ENCODE results near the gene ST3GAL5. TPM values are rescaled to one million over a fixed set of nuclear protein-coding genes. Genes with fewer than 3 reads are reported as not detected.

ST3GAL5 gene
- total and polyA plus RNA-seq, 2 donors (not counting 1 experiment from before 2014, with no cell fraction given), result 6.2 to 10.9 TPM

DNA sequence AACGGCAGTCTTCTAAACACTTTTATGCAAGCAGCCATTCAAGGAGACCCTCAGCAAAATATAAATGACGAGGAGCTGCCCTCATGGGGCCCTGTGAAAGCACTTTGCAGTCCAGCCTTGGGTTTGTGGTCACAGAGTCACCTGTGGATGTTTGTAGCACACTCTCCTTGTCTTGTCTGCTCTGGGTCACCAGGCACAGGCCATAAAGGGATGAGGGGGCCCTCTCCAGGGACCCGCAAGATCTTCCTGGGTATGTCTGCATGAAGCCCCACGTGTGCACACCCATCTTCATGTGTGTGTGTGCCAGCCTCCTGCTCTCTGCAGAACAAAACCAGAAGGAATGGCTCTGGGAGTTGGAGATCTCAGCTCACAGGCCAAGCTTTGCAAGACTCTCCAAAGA lies 98.8 kb downstream of the ST3GAL5 start:
- H3K4me3 ChIP-seq (replicated peaks in 1 of 4; ENCODE audit: control extremely low read depth in 1 of 4, insufficient read depth in 1 of 4, low read depth in 3 of 4, low read length in 4 of 4), result no peak overlapping the region
- H3K79me2 ChIP-seq (ENCODE audit: control insufficient read depth, insufficient read depth, low read length), result no peaks in the 10 kb centered on the region
- no peaks in the 10 kb centered on the region for H3K27me3 ChIP-seq (ENCODE audit: control insufficient read depth, insufficient read depth, low read length)
- DNase-seq (ENCODE audit: low read depth in 2 of 2), result no peak
- H3K9ac ChIP-seq (ENCODE audit: insufficient read depth, low read length), result no peak overlapping the region
- TF ChIP-seq EZH2 (IDR thresholded peaks at IDR 0.05; ENCODE audit: low read length, missing control alignments), result no peak
- TF ChIP-seq, protein P1, sequence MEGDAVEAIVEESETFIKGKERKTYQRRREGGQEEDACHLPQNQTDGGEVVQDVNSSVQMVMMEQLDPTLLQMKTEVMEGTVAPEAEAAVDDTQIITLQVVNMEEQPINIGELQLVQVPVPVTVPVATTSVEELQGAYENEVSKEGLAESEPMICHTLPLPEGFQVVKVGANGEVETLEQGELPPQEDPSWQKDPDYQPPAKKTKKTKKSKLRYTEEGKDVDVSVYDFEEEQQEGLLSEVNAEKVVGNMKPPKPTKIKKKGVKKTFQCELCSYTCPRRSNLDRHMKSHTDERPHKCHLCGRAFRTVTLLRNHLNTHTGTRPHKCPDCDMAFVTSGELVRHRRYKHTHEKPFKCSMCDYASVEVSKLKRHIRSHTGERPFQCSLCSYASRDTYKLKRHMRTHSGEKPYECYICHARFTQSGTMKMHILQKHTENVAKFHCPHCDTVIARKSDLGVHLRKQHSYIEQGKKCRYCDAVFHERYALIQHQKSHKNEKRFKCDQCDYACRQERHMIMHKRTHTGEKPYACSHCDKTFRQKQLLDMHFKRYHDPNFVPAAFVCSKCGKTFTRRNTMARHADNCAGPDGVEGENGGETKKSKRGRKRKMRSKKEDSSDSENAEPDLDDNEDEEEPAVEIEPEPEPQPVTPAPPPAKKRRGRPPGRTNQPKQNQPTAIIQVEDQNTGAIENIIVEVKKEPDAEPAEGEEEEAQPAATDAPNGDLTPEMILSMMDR (conservative IDR thresholded peaks at IDR 0.05 in 1 of 2, IDR thresholded peaks at IDR 0.05 in 1 of 2; ENCODE audit: low read depth in 1 of 2, low read length in 2 of 2), result no peak
- H3K9me3 ChIP-seq (ENCODE audit: control insufficient read depth, insufficient read depth, low read depth, low read length), result no peaks in the 10 kb centered on the region
- H2AFZ ChIP-seq (ENCODE audit: low read length), result no peak overlapping the region
- H3K4me2 ChIP-seq (ENCODE audit: extremely low read depth, insufficient read depth, low read length), result no peak overlapping the region
- H4K20me1 ChIP-seq (ENCODE audit: control insufficient read depth, extremely low read depth, insufficient read depth, low read length), result no peaks in the 10 kb centered on the region
- H3K36me3 ChIP-seq (ENCODE audit: control insufficient read depth, insufficient read depth, low read length), result peaks cover 9% of the 10 kb centered on the region
- H3K4me1 ChIP-seq (ENCODE audit: control insufficient read depth, extremely low read depth, insufficient read depth, low read length), result peaks cover 29% of the 10 kb centered on the region
- H3K27ac ChIP-seq (ENCODE audit: insufficient read depth, low read length), result no peak overlapping the region

DNA sequence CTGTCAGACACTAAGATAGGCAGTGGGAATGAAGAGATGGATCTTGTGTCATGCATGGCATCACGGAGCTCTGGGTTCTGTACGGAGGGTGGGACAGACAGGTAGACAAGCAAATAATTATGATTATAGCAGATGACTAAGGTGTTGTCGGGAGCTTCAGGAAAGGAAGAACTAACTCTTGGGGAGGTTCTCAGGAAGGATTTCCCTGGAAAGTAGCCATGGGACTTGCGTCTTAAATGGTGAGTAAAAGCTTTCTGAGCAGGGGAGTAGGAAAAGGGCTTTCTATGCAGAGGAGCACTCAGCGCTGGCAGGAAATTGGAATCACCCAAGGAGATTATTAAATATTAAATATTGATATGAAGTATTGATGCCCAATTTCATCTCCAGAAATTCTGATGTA lies 99.5 kb downstream of the ST3GAL5 start:
- H3K27ac ChIP-seq (ENCODE audit: insufficient read depth, low read length), result no peak overlapping the region
- H3K27me3 ChIP-seq (ENCODE audit: control insufficient read depth, insufficient read depth, low read length), result no peaks in the 10 kb centered on the region
- H3K79me2 ChIP-seq (ENCODE audit: control insufficient read depth, insufficient read depth, low read length), result no peaks in the 10 kb centered on the region
- TF ChIP-seq EZH2 (IDR thresholded peaks at IDR 0.05; ENCODE audit: low read length, missing control alignments), result no peak
- TF ChIP-seq, protein P1 (conservative IDR thresholded peaks at IDR 0.05 in 1 of 2, IDR thresholded peaks at IDR 0.05 in 1 of 2; ENCODE audit: low read depth in 1 of 2, low read length in 2 of 2), result no peak
- peaks cover 29% of the 10 kb centered on the region for H3K4me1 ChIP-seq (ENCODE audit: control insufficient read depth, extremely low read depth, insufficient read depth, low read length)
- H3K9me3 ChIP-seq (ENCODE audit: control insufficient read depth, insufficient read depth, low read depth, low read length), result no peaks in the 10 kb centered on the region
- no peak for DNase-seq (ENCODE audit: low read depth in 2 of 2)
- H4K20me1 ChIP-seq (ENCODE audit: control insufficient read depth, extremely low read depth, insufficient read depth, low read length), result no peaks in the 10 kb centered on the region
- H2AFZ ChIP-seq (ENCODE audit: low read length), result no peak overlapping the region
- H3K4me3 ChIP-seq (replicated peaks in 1 of 4; ENCODE audit: control extremely low read depth in 1 of 4, insufficient read depth in 1 of 4, low read depth in 3 of 4, low read length in 4 of 4), result no peak overlapping the region
- H3K4me2 ChIP-seq (ENCODE audit: extremely low read depth, insufficient read depth, low read length), result no peak overlapping the region
- H3K36me3 ChIP-seq (ENCODE audit: control insufficient read depth, insufficient read depth, low read length), result peaks cover 9% of the 10 kb centered on the region
- H3K9ac ChIP-seq (ENCODE audit: insufficient read depth, low read length), result no peak overlapping the region

DNA sequence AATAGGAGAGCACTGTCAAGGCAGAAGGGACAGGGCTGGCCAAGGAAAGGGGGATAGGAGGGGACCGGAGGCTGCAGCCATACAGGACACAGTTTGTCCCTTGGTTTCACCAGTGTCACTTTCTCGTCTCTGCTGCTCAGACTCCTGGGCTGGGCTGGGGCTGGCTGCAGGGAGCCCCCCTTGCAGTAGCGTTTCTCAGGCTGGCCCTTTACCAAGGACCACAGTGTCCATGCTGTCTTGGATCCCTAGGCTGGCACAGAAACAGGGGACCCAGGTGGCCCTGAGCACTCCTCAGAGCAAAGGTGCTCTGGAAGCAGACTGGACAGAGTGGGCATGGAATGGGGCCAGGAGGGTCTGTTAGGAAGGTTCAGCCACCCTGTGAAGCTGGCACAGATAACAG lies 100.2 kb downstream of the ST3GAL5 start:
- Histone ChIP-seq H3K9me3 (ENCODE audit: control insufficient read depth, insufficient read depth, low read depth, low read length) (no peaks in the 10 kb centered on the region), H3K4me1 (ENCODE audit: control insufficient read depth, extremely low read depth, insufficient read depth, low read length) (peaks cover 29% of the 10 kb centered on the region), H3K36me3 (ENCODE audit: control insufficient read depth, insufficient read depth, low read length) (peaks cover 9% of the 10 kb centered on the region), H3K4me2 (ENCODE audit: extremely low read depth, insufficient read depth, low read length) (no peak overlapping the region), H3K9ac (ENCODE audit: insufficient read depth, low read length) (no peak overlapping the region), H4K20me1 (ENCODE audit: control insufficient read depth, extremely low read depth, insufficient read depth, low read length) (no peaks in the 10 kb centered on the region), H3K27ac (ENCODE audit: insufficient read depth, low read length) (no peak overlapping the region), H3K4me3 (replicated peaks in 1 of 4; ENCODE audit: control extremely low read depth in 1 of 4, insufficient read depth in 1 of 4, low read depth in 3 of 4, low read length in 4 of 4) (no peak overlapping the region), H2AFZ (ENCODE audit: low read length) (no peak overlapping the region), H3K27me3 (ENCODE audit: control insufficient read depth, insufficient read depth, low read length) (no peaks in the 10 kb centered on the region), H3K79me2 (ENCODE audit: control insufficient read depth, insufficient read depth, low read length) (no peaks in the 10 kb centered on the region)
- no peak for DNase-seq (ENCODE audit: low read depth in 2 of 2)
- TF ChIP-seq, protein P1 (conservative IDR thresholded peaks at IDR 0.05 in 1 of 2, IDR thresholded peaks at IDR 0.05 in 1 of 2; ENCODE audit: low read depth in 1 of 2, low read length in 2 of 2), result no peak
- no peak for TF ChIP-seq EZH2 (IDR thresholded peaks at IDR 0.05; ENCODE audit: low read length, missing control alignments)

All from fibroblast of lung (primary cell).